Cardiac muscle cell (in vitro differentiated cells and primary cell): ENCODE measurements around the gene HSPA12B. TPM values are rescaled to one million over a fixed set of nuclear protein-coding genes. Genes with fewer than 3 reads are reported as not detected.

Experiments used
- DNase-seq, 2 donors: peaks; one replicate each; pipeline versions ENCODE4 v3.0.0 to v3.0.0-alpha.2; 2010 to 2017; ENCODE audit warnings: low read depth in 1 of 2, low spot score in 1 of 2
- H3K27ac ChIP-seq: fragments of 200-600 bp; sonication (generic); 2 replicates; pipeline ENCODE4 v1.5.1; 2016
- H3K27me3 ChIP-seq: fragments of 200-600 bp; sonication (generic); 2 replicates; pipeline ENCODE4 v1.6.0; 2016; ENCODE audit warnings: control low read depth
- H3K36me3 ChIP-seq: fragments of 200-600 bp; sonication (generic); 2 replicates; pipeline ENCODE4 v1.5.1; 2016; ENCODE audit warnings: control low read depth
- H3K4me1 ChIP-seq: fragments of 200-600 bp; sonication (generic); 2 replicates; pipeline ENCODE4 v1.8.1; 2017; ENCODE audit warnings: low read depth, mild to moderate bottlenecking, mixed run types
- H3K4me3 ChIP-seq: fragments of 200-600 bp; sonication (generic); 2 replicates; pipeline ENCODE4 v1.5.1; 2016; ENCODE audit warnings: mild to moderate bottlenecking
- H3K9me3 ChIP-seq: fragments of 200-600 bp; sonication (generic); 2 replicates; pipeline ENCODE4 v1.5.1; 2017; ENCODE audit warnings: low read depth, mild to moderate bottlenecking, control low read depth
- CTCF ChIP-seq: IDR thresholded peaks from 2 replicates; pipeline ENCODE4 v1.5.1; 2012; ENCODE audit warnings: low read depth, mild to moderate bottlenecking, low read length
- polyA plus RNA-seq: library from polyadenylated mRNA; unstranded; fragments of >200 nt; fragmentation: Nextera tagmentation; extraction: Ambion mirVana; gene quantifications from 2 replicates; pipeline ENCODE4 v1.2.1, GENCODE V29; 2016
- total RNA-seq: library from RNA; depleted of rRNA; stranded (reverse); fragments of >200 nt; gene quantifications from 2 replicates; pipeline ENCODE4 v1.2.3, GENCODE V29; 2016

The HSPA12B gene
- total and polyA plus RNA-seq, 2 experiments from 2014 or later, result 0.92 TPM; not detected in 1

GRCh38 chr20:3775457-3776108, 43.1 kb downstream of the HSPA12B start:
- DNase-seq, result no peak
- H3K36me3 ChIP-seq, result no peaks in the 10 kb centered on the region
- H3K4me1 ChIP-seq, result no peaks in the 10 kb centered on the region
- no peak for TF ChIP-seq CTCF
- H3K4me3 ChIP-seq, result no peak overlapping the region
- no peak overlapping the region for H3K27ac ChIP-seq
- H3K9me3 ChIP-seq, result no peaks in the 10 kb centered on the region
- peaks cover 52% of the 10 kb centered on the region for H3K27me3 ChIP-seq

- no peak for DNase-seq
- TF ChIP-seq CTCF, result no peak
- H3K4me1 ChIP-seq, result no peaks in the 10 kb centered on the region
- no peaks in the 10 kb centered on the region for H3K9me3 ChIP-seq
- H3K36me3 ChIP-seq, result no peaks in the 10 kb centered on the region
- peaks cover 52% of the 10 kb centered on the region for H3K27me3 ChIP-seq
- peak overlapping the region; percentile 21 for H3K4me3 ChIP-seq
- H3K27ac ChIP-seq, result no peak overlapping the region
Observed at GRCh38 chr20:3777381-3777715, 44.9 kb downstream of the HSPA12B start.

- peak overlapping the region; percentile 21 for H3K4me3 ChIP-seq
- H3K36me3 ChIP-seq, result no peaks in the 10 kb centered on the region
- H3K27ac ChIP-seq, result no peak overlapping the region
- peak; percentile 37 to 54 for DNase-seq
- peak; percentile 13 for TF ChIP-seq CTCF
- H3K4me1 ChIP-seq, result no peaks in the 10 kb centered on the region
- peaks cover 52% of the 10 kb centered on the region for H3K27me3 ChIP-seq
- no peaks in the 10 kb centered on the region for H3K9me3 ChIP-seq
Observed at GRCh38 chr20:3777716-3778629, 45.5 kb downstream of the HSPA12B start.

GRCh38 chr20:3778976-3779375, 46.5 kb downstream of the HSPA12B start:
- Histone ChIP-seq H3K36me3 (no peaks in the 10 kb centered on the region), H3K27ac (no peak overlapping the region), H3K27me3 (peaks cover 52% of the 10 kb centered on the region), H3K4me1 (no peaks in the 10 kb centered on the region), H3K4me3 (no peak overlapping the region), H3K9me3 (no peaks in the 10 kb centered on the region)
- no peak for DNase-seq
- no peak for TF ChIP-seq CTCF

- DNase-seq, result peak; percentile 92 to 94
- H3K4me3 ChIP-seq, result peak within 1 kb of the TSS; percentile 25
- no peaks in the 10 kb centered on the region for H3K36me3 ChIP-seq
- H3K27ac ChIP-seq, result no peak within 1 kb of the TSS
- no peaks in the 10 kb centered on the region for H3K9me3 ChIP-seq
- H3K27me3 ChIP-seq, result peaks cover 36% of the 10 kb centered on the region
- peak; percentile 57 for TF ChIP-seq CTCF
- H3K4me1 ChIP-seq, result no peaks in the 10 kb centered on the region
Observed at GRCh38 chr20:3781153-3781910, 48.8 kb downstream of the HSPA12B start, which contains the start of gene SPEF1. SPEF1 (minus strand) TSS chr20:3781448; CDS start chr20:3781287, 161 bp downstream.
